GM20431 (cell line): Measurements from ENCODE around the gene NPAS2.

Experiments
- in situ Hi-C: fragments of 300-500 bp; cut with MseI, MboI; formaldehyde crosslinking; loops from one replicate; pipeline ENCODE4 v1.15.0; 2020; ENCODE audit warnings: low sequenced_read_pairs; ENCODE audit not compliant: unreplicated experiment

NPAS2 gene

DNA sequence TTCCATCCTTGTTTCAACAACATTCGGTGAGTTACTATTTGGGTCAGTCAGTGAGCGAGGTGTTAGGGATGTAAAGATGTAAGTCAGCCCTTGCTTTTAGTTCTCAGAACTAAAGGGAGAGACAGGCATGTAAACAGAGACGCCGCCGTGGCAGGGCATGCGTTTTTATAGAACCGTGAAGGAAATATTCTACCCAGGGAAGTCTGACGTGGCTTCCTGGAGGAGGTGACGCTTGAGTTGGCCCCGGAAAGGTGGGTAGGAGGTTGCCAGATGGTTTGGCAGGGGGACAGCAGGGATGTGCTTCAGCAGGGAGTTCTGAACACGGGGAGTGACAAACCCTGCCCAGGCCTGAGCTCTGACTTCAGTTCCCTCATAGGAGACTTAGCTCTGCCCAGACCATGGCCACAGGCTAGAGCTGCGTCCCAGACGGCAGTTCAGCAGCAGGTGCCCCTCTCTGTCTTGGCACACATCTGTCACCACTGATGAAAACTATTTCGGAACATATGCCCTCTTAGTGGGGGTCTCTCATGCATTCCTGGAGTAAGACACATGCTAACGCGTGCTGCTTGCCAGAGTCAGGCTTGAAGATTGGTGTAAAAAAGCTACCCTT, 158.7 kb downstream of the NPAS2 start:
- in situ Hi-C loops = loop anchor here (25.0 kb wide), 1 partner anchor 241 kb away; no protein-coding TSS in a partner anchor

DNA sequence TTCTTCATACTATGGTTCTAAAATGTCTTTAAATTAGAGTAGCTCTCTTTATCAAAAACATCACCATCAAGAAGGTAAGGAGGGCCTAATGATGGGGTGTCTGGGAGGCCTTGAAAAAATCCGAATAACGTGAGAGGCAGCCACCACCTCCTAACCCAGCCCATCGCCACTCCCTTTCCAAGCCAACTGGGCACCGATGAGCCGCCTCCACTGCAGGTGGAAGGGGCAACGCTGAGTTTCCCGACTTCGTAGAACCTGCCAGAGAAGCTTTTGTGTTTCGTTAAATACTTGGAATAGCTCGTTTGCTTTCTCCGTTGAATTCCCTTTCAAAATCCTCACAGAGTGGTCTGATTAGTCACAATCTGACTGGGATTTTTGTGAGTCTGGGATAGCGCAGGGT, 160.1 kb downstream of the NPAS2 start:
- in situ Hi-C loops = loop anchor here (10.0 to 25.0 kb wide), 2 partner anchors 243 to 375 kb away; no protein-coding TSS in a partner anchor

DNA sequence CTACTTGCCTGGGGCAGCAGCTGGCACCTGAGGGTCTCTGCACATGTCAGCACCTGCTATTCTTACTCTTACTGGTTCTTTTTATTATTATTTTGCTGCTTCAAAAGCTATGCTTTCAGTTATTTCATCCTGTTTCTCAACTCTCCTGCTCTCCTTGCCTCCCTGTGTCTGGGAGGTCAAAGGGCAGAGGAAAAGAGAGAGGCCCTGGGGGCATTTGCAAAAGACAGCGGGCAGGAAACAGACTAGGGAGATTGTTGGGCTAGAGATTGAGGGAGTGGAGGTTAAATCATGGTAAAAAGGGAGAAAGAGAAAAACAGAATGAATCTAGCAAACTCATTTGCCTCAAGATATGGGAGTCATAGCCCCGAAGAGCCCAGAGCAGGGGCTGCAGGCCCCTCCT, 161.1 kb downstream of the NPAS2 start:
- in situ Hi-C loops = loop anchor here (10.0 to 25.0 kb wide), 2 partner anchors 244 to 376 kb away; no protein-coding TSS in a partner anchor

DNA sequence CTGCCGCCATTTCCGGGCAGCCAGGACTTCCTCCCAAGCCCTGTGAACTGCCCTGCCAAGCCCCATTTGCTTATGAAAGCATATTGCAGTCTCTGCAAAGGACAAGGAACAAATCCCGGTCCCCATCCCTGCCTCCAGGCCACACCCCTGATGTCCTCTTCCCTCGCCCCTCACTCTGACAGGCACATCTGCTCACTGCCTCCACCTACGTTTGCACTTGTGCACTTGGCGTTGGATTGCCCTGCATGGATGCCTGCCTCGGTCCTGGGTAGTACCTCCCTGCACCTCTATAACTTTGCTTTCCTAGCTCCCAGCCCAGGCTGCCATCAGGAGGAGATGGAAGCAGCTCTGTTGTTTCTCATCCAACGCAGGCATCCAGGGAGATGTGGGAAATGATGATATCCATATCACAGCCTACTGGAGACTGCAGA, 162.5 kb downstream of the NPAS2 start:
- in situ Hi-C loops = loop anchor here (10.0 to 25.0 kb wide), 2 partner anchors 245 to 378 kb away; no protein-coding TSS in a partner anchor

DNA sequence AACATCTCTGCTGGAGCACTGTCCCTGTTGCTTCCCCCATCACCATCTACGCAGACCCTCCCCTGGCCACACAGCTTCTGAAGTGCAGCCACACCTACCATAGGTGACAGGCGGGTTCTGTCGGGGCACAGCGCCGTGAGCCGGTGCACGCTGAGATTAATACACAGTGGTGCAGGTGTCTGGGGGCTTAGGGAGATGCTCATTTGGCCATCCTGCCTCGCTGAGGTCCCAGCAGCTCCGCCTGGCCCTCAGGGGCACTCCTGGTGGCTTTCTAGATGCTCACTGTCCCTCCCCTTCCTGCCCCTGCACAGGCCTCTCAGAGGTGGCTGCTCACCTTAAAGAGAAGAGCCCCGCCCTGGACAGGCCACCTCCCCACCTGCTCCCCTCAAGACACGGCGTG, 163.3 kb downstream of the NPAS2 start:
- in situ Hi-C loops = loop anchor here (10.0 to 25.0 kb wide), 2 partner anchors 246 to 378 kb away; no protein-coding TSS in a partner anchor

DNA sequence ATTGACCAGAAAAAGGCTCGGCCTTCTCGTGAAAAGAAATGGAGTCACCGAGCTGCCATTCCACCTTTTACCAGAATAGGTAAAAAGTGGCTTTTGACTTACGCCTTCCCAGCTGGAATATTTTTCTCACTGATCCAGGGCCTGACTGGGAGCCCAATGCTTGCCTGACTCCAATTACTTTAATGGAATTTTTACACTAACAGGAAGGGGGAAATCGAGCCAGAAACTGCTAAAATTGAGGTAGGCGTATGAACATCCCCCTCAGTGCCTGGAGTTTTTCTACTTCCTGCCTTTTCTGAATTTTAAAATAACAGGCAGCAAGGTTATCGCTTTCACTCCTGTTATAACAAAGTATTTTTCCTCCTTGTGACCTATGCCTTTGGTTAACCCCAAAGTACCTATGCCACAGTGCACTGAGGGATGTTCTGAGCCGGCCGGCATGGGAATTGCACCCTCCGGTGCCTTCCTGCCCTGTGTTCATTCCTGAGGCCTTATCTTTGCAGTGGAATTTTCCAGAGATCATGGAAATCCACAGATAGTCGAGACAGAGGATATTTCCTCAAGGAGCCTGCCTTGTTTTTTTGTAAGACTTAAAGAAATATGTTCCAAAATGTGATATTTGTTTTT, 163.9 kb downstream of the NPAS2 start:
- in situ Hi-C loops = loop anchor here (10.0 to 25.0 kb wide), 2 partner anchors 246 to 379 kb away; no protein-coding TSS in a partner anchor

DNA sequence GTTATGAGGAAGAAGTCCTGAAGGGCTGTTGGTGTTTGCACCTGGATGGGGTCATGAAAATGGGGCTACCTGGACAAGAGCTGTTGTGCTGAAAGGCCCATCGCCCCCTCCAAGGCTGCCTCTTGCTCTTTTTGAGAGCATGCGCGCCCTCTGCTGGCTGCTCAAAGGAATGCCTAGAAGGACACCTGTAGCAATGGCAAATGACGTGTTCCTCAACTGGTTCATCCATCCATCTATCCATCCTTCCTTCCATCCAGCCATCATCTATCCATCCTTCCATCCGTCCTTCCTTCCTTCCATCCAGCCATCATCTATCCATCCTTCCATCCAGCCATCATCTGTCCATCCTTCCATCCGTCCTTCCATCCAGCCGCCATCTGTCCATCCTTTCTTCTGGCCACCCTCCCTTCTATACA, 165.0 kb downstream of the NPAS2 start:
- in situ Hi-C loops = loop anchor here (10.0 to 25.0 kb wide), 2 partner anchors 248 to 380 kb away; no protein-coding TSS in a partner anchor

DNA sequence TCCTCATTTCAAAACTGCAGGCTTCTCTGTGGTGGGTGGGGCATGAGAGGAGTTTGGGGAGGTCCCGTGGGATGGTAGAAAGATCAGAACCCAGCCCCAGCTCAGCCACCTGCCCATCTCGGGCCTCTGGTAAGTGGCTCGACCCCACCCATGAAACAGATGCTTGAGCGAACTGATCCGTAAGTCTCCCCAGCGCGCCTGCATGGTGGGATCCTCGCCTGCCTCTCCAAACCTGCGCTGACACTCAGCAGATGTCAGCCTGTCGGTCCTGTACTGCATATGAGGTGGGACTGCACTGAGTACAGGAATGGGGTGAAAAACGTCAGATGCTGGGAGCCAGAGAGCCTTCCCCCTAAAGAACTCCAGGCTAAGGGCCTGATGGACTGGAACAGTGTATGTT, 166.2 kb downstream of the NPAS2 start:
- in situ Hi-C loops = loop anchor here (10.0 to 25.0 kb wide), 2 partner anchors 249 to 381 kb away; no protein-coding TSS in a partner anchor

DNA sequence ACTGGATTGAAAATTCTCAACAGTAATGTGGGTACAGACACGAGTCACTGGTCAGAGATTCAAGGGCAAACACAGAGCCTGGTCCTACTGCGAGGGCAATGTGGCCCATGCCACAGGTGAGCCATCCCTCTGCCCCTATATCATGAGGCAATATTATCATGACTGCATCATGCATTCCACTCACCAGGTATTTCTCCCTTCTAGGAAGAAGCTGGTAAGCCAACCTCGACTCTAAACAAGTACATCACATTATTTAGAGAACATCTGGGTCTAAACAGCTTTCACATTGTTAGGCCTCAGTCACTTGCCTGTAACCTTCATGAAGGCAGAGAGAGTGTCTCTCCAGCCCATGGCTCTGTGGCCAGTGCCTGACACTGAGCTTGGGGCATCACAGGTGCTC, 167.6 kb downstream of the NPAS2 start:
- in situ Hi-C loops = loop anchor here (10.0 to 25.0 kb wide), 2 partner anchors 250 to 383 kb away; no protein-coding TSS in a partner anchor

DNA sequence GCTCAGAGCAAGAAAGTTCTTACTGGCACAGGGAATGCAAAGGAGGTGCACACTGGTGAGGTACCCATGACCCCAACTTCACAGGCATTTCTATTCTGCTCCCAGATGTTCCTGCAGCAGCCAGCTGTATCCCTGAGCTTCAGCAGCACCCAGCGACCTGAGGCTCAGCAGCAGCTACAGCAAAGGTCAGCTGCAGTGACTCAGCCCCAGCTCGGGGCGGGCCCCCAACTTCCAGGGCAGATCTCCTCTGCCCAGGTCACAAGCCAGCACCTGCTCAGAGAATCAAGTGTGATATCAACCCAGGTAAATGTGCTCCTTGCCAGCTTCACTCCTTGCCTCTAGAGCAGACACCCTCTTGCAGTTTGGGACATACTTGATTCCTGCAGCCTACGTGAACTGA, 168.0 kb downstream of the NPAS2 start:
- in situ Hi-C loops = loop anchor here (10.0 to 25.0 kb wide), 2 partner anchors 251 to 383 kb away; no protein-coding TSS in a partner anchor

DNA sequence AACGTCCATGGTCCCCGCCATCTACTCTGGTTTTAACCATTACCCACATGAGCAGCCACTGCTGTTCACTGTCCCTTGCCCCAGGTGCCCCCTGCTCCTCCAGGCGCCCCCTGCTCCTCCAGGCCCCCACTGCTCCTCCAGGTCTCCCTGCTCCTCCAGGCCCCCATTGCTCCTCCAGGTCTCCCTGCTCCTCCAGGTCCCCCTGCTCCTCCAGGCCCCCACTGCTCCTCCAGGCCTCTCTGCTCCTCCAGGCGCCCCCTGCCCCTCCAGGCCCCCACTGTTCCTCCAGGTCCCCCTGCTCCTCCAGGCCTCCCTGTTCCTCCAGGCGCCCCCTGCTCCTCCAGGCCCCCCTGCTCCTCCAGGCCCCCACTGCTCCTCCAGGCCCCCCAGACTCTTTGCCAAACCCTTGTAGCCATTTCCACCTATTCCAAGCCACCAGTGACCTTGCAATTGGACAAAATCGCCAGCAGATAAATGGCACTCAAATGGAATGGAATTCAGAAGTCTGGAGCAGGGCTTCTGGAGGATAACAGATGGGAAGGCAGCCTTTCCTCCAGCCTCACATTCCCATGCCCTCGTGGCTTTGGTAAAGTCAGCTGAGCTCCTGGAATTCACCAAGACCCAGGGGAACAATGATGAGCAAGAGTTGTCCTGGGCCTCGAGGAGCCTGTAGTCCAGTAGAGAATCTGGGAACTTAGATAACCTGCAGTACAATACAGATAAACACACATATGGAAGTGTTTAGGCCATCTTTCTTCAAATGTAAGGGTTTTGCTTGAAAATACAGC, 168.9 kb downstream of the NPAS2 start:
- in situ Hi-C loops = loop anchor here (10.0 to 25.0 kb wide), 2 partner anchors 252 to 384 kb away; no protein-coding TSS in a partner anchor

DNA sequence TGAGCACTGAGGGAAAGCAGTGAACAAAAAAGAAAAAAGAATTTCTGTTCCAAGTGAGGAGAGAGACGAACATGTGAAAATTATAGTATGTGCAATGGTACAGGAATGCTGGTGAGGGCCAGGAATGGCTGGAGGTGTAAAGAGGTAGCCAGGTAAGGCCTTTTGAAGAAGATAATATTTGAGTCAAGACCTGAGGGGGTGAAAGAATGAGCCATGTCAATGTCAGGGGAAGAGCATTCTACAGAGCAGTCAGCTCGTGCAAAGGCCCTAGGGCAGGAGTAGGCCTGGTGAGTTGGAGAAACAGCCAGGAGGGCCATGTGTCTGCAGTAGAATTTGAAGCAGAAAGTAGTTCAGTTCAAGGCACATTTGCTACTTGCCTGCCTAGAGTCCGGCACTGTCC, 169.7 kb downstream of the NPAS2 start:
- in situ Hi-C loops = loop anchor here (10.0 to 25.0 kb wide), 2 partner anchors 252 to 385 kb away; no protein-coding TSS in a partner anchor

DNA sequence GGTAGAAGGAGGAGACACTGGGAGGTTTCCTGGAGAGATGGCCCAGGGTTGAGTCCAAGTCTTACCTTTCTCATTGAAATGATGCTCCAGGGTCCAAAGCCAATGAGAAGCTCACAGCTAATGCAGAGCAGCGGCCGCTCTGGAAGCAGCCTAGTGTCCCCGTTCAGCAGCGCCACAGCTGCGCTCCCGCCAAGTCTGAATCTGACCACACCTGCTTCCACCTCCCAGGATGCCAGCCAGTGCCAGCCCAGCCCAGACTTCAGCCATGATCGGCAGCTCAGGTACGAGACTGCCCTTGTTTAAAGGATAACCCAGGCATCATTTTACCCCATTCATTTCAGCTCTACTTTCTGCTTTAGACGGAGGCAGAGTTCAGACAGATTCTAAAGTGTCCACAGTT, 170.2 kb downstream of the NPAS2 start:
- in situ Hi-C loops = loop anchor here (25.0 kb wide), 1 partner anchor 253 kb away; no protein-coding TSS in a partner anchor

DNA sequence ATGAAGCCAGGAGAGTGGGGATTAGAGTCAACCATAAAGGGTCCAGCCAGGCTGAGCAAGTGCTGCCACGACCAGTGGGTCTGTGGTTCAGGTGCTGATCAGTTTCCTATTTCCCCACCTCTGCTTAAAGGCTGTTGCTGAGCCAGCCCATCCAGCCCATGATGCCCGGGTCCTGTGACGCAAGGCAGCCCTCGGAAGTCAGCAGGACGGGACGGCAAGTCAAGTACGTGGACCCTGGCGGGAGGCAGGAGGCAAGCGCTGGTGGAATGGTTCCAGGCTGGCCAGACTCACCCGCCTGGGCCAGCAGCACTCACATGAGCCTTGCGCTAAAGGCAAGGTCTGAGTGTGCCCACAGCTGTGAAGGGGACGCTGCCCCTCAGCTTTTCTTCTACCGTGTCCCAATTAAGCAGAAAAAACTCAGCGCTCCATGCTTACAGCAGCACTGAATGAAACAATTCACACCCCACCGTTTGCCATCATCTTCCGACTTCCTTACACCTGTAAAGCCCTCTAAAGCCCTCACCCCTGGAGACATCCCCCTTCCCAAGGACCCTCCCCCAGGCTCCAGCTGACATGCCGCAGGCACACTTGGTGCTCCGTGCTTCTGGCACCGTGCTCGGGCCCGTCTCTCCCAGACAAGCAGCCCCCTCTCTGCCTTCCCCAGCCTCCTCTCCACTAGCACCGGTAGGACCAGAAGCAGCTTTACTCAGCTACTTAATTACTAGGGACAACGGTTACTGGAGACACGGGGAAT, 170.9 kb downstream of the NPAS2 start:
- in situ Hi-C loops = loop anchor here (25.0 kb wide), 1 partner anchor 254 kb away; no protein-coding TSS in a partner anchor

DNA sequence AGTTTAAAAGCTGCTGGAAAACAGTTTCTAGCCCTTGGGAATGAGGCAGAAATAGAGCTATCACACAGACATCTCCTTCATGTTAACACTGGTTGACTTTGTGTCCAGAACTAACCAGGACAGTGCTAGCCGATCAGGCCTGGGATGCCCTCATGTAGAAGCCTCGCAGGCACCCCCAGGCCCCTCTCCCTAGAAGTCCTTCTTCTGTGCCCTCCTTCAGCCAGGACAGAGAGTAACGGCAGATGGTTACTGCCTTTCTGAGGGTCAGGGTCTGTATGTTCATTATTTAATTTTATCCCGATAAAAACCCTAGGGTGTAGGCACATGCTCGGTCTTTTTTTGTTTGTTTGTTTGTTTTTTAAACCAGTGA, 171.4 kb downstream of the NPAS2 start:
- in situ Hi-C loops = loop anchor here (25.0 kb wide), 1 partner anchor 254 kb away; no protein-coding TSS in a partner anchor

DNA sequence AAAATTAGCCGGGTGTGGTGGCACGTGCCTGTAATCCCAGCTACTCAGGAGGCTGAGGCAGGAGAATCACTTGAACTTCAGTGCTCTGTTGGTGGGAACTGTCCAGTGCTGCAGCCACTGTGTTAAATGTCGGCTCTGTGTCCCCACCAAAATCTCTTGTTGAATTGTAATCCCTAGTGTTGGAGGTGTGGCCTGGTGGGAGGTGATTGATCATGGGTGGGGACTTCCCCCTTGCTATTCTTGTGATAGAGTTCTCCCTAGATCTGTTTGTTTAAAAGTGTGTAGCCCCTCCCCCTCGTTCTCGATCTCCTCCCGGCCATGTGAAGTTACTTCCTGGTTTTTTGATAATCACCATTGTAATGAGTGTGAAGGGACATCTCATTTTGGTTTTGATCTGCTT, 172.3 kb downstream of the NPAS2 start:
- in situ Hi-C loops = loop anchor here (25.0 kb wide), 1 partner anchor 255 kb away; no protein-coding TSS in a partner anchor

DNA sequence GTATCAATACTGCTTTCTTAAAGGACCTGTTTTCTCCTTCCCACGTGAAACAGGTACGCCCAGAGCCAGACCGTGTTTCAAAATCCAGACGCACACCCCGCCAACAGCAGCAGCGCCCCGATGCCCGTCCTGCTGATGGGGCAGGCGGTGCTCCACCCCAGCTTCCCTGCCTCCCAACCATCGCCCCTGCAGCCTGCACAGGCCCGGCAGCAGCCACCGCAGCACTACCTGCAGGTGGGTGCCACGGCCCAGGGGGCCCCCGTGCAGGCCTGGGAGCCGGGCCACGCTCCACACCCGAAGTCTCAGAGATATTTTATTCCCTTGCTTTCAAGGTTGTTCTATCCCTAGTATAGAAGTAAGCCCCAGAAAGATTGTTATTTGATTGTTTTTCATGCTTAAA, 173.4 kb downstream of the NPAS2 start:
- in situ Hi-C loops = loop anchor here (25.0 kb wide), 1 partner anchor 256 kb away; no protein-coding TSS in a partner anchor

DNA sequence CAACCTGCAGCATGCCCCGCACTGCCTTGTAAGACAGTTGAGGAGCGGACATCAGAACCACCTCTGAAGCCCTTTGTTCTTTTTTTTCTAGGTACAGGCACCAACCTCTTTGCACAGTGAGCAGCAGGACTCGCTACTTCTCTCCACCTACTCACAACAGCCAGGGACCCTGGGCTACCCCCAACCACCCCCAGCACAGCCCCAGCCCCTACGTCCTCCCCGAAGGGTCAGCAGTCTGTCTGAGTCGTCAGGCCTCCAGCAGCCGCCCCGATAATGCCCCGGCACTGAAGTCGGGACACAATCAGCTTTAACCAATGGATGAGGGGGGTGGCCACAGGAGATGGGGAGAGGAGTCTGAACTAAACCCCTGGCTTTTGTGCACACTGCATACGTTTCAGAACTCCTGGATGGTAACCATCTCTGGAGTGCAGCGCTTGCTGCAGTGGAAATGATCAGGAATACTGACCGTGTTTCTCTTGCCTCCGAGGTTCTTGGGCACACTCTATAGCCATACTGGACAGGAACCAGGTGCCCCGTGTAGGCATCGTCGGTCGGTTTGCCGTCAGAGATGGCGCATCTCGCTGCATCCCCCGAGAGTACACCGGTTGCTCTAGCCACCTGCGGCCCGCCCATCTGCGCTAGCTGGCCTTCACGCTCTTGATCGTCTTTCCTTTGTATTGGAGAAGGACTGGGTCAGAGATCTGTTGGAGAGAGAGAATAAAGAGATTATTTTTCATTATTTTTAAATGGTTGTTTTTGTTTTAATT, 175.6 kb downstream of the NPAS2 start:
- in situ Hi-C loops = loop anchor here (25.0 kb wide), 1 partner anchor 258 kb away; no protein-coding TSS in a partner anchor
